ENCODE data around the gene UGGT1.
A peak's percentile ranks its signal among the peaks of the same experiment; 100 is the strongest.
"Not testable (repeated sequence)": the region's sequence is repeated elsewhere in the genome, so short reads cannot be mapped to it uniquely, and the experiment has no call there.

UGGT1 gene

GRCh38 chr2:128178149-128178649, 87.2 kb downstream of the UGGT1 start:
- peak; percentile 79 for DNase-seq (ENCODE audit: low read depth)

- peak; percentile 99 for DNase-seq (ENCODE audit: low read depth)
Observed at GRCh38 chr2:128178650-128179460, 87.9 kb downstream of the UGGT1 start.

GRCh38 chr2:128179461-128179755, 88.4 kb downstream of the UGGT1 start:
- DNase-seq (ENCODE audit: low read depth) = no peak

- DNase-seq (ENCODE audit: low read depth) = peak; percentile 89
Observed at GRCh38 chr2:128180031-128180430, 89.0 kb downstream of the UGGT1 start.

GRCh38 chr2:128185576-128185975, 94.6 kb downstream of the UGGT1 start:
- DNase-seq (ENCODE audit: low read depth) = no peak

- DNase-seq (ENCODE audit: low read depth) = peak; percentile 91
Observed at GRCh38 chr2:128187032-128187654, 96.1 kb downstream of the UGGT1 start.

- DNase-seq (ENCODE audit: low read depth) = no peak
Observed at GRCh38 chr2:128195435-128195984, 104.5 kb downstream of the UGGT1 start.

- DNase-seq (ENCODE audit: low read depth) = no peak
Observed at GRCh38 chr2:128196026-128196425, 105.0 kb downstream of the UGGT1 start.

- DNase-seq (ENCODE audit: low read depth) = peak; percentile 53
Observed at GRCh38 chr2:128196471-128196931, 105.5 kb downstream of the UGGT1 start.

GRCh38 chr2:128197059-128197458, 106.1 kb downstream of the UGGT1 start:
- no peak for DNase-seq (ENCODE audit: low read depth)

- DNase-seq (ENCODE audit: low read depth) = no peak
Observed at GRCh38 chr2:128198656-128199055, 107.7 kb downstream of the UGGT1 start.

GRCh38 chr2:128199141-128199540, 108.1 kb downstream of the UGGT1 start:
- DNase-seq (ENCODE audit: low read depth) = no peak

GRCh38 chr2:128202791-128203190, 111.8 kb downstream of the UGGT1 start:
- no peak for DNase-seq (ENCODE audit: low read depth)

- no peak for DNase-seq (ENCODE audit: low read depth)
Observed at GRCh38 chr2:128206245-128206644, 115.2 kb downstream of the UGGT1 start.

GRCh38 chr2:128208023-128208422, 117.0 kb downstream of the UGGT1 start:
- DNase-seq (ENCODE audit: low read depth) = no peak

- DNase-seq (ENCODE audit: low read depth) = not testable (repeated sequence)
Observed at GRCh38 chr2:128208631-128209324, 117.8 kb downstream of the UGGT1 start.

- DNase-seq (ENCODE audit: low read depth) = no peak
Observed at GRCh38 chr2:128214251-128214650, 123.3 kb downstream of the UGGT1 start.

GRCh38 chr2:128214866-128215460, 124.0 kb downstream of the UGGT1 start:
- DNase-seq (ENCODE audit: low read depth) = no peak

- peak; percentile 56 for DNase-seq (ENCODE audit: low read depth)
Observed at GRCh38 chr2:128215897-128216642, 125.1 kb downstream of the UGGT1 start.

- DNase-seq (ENCODE audit: low read depth) = no peak
Observed at GRCh38 chr2:128217671-128218070, 126.7 kb downstream of the UGGT1 start.

- no peak for DNase-seq (ENCODE audit: low read depth)
Observed at GRCh38 chr2:128219891-128220290, 128.9 kb downstream of the UGGT1 start.
